ENCODE data around the gene SAMD15.

Gene SAMD15

GRCh38 chr14:77340389-77340788 lies 36.8 kb upstream of the SAMD15 start:
- TF ChIP-seq CTCF (IDR thresholded peaks at IDR 0.05): no peak
- Histone ChIP-seq H3K4me3 (no peak overlapping the region), H3K27ac (no peak overlapping the region)
- no peak for DNase-seq (ENCODE audit: low spot score)

- H3K4me3 ChIP-seq: no peak overlapping the region
- no peak for TF ChIP-seq CTCF (IDR thresholded peaks at IDR 0.05)
- DNase-seq (ENCODE audit: low spot score): no peak
- no peak overlapping the region for H3K27ac ChIP-seq
Observed at GRCh38 chr14:77342726-77343397, 34.3 kb upstream of the SAMD15 start.

GRCh38 chr14:77343662-77344061 lies 33.5 kb upstream of the SAMD15 start:
- no peak for TF ChIP-seq CTCF (IDR thresholded peaks at IDR 0.05)
- H3K27ac ChIP-seq: no peak overlapping the region
- DNase-seq (ENCODE audit: low spot score): no peak
- no peak overlapping the region for H3K4me3 ChIP-seq

GRCh38 chr14:77344377-77344996 lies 32.7 kb upstream of the SAMD15 start:
- TF ChIP-seq CTCF (IDR thresholded peaks at IDR 0.05): no peak
- DNase-seq (ENCODE audit: low spot score): no peak
- no peak overlapping the region for H3K27ac ChIP-seq
- H3K4me3 ChIP-seq: no peak overlapping the region

GRCh38 chr14:77346495-77346894 lies 30.7 kb upstream of the SAMD15 start:
- no peak overlapping the region for H3K4me3 ChIP-seq
- DNase-seq (ENCODE audit: low spot score): no peak
- H3K27ac ChIP-seq: no peak overlapping the region
- no peak for TF ChIP-seq CTCF (IDR thresholded peaks at IDR 0.05)

GRCh38 chr14:77347751-77348150 lies 29.4 kb upstream of the SAMD15 start:
- Histone ChIP-seq H3K4me3 (no peak overlapping the region), H3K27ac (no peak overlapping the region)
- no peak for DNase-seq (ENCODE audit: low spot score)
- no peak for TF ChIP-seq CTCF (IDR thresholded peaks at IDR 0.05)

Data from coronary artery (tissue), 2 donors.